Esophagus squamous epithelium (tissue), 4 donors: Measurements from ENCODE around the gene UVRAG.

Experiments
- CTCF ChIP-seq, 6 experiments: fragments of 450-650 bp in 4 of 6; fragments of 200-600 bp in 2 of 6; sonication (generic) in 2 of 6; IDR thresholded peaks; one replicate each; pipeline ENCODE4 v1.5.1; 2016 to 2019; ENCODE audit warnings: antibody characterized with exemption in 6 of 6, mild to moderate bottlenecking in 4 of 6, moderate library complexity in 4 of 6
- POLR2A ChIP-seq, 4 donors: fragments of 450-650 bp; IDR thresholded peaks; one replicate each; pipeline ENCODE4 v1.6.1; 2017; ENCODE audit warnings: antibody characterized with exemption in 4 of 4, mild to moderate bottlenecking in 4 of 4, moderate library complexity in 3 of 4

- TF ChIP-seq CTCF (IDR thresholded peaks at IDR 0.05): no peak
- no peak for TF ChIP-seq POLR2A (IDR thresholded peaks at IDR 0.05)
These were observed 48.4 kb upstream of the UVRAG start for GRCh38 chr11:75766443-75767227.
